NT2/D1 (cell line): ENCODE measurements around the gene SLC41A3.

Source experiments
- SUZ12 ChIP-seq: IDR thresholded peaks from 2 replicates; pipeline ENCODE4 v1.6.1; 2011; ENCODE audit not compliant: insufficient read length, insufficient read depth; ENCODE audit errors: extremely low read depth
- YY1 ChIP-seq: IDR thresholded peaks from 2 replicates; pipeline ENCODE4 v1.6.1; 2011; ENCODE audit not compliant: insufficient read length, insufficient read depth
- ZNF274 ChIP-seq: IDR thresholded peaks from 2 replicates; pipeline ENCODE4 v1.6.1; 2011; ENCODE audit warnings: mild to moderate bottlenecking, low read depth, low read length

- no peak for TF ChIP-seq YY1
- no peak for TF ChIP-seq SUZ12
- no peak for TF ChIP-seq ZNF274
Measured at GRCh38 chr3:126083138-126083445, 832 bp downstream of the SLC41A3 start.
